ENCODE data around the gene STYXL1. TPM values are rescaled to one million over a fixed set of nuclear protein-coding genes. Genes with fewer than 3 reads are reported as not detected.
A peak's percentile ranks its signal among the peaks of the same experiment; 100 is the strongest.
"Not testable (repeated sequence)": the region's sequence is repeated elsewhere in the genome, so short reads cannot be mapped to it uniquely, and the experiment has no call there.

The STYXL1 gene
- total RNA-seq, 6 experiments from 2014 or later: 13.8 to 28.5 (median 21.2) TPM

GRCh38 chr7:76062254-76062653 is 14.5 kb upstream of the STYXL1 start:
- 96% methylated on average over 7 of the region's 15 CpGs for WGBS (ENCODE audit: insufficient coverage, low coverage, low lambda C conversion rate, missing lambda C conversion rate)
- DNase-seq (peak in 1 of 3 donors; percentile 39), ATAC-seq (no peak)
- intact Hi-C loops (cut with DNase I): no loop called here
- peaks cover 0 to 54% (median 24%) of the 10 kb centered on the region in 4 donors for H3K4me1 ChIP-seq
- no peaks in the 10 kb centered on the region for H3K27me3 ChIP-seq
- H3K4me3 ChIP-seq: no peak overlapping the region
- peaks cover 0 to 55% (median 37%) of the 10 kb centered on the region in 4 donors for H3K36me3 ChIP-seq
- TF ChIP-seq POLR2A (IDR thresholded peaks at IDR 0.05): no peak
- TF ChIP-seq CTCF (IDR thresholded peaks at IDR 0.05): no peak
- no peaks in the 10 kb centered on the region for H3K9me3 ChIP-seq
- no peak overlapping the region for H3K27ac ChIP-seq

- Histone ChIP-seq H3K4me3 (no peak overlapping the region), H3K36me3 (peaks cover 0 to 47% (median 31%) of the 10 kb centered on the region in 4 donors), H3K27me3 (no peaks in the 10 kb centered on the region), H3K4me1 (peaks cover 0 to 54% (median 25%) of the 10 kb centered on the region in 4 donors), H3K9me3 (no peaks in the 10 kb centered on the region), H3K27ac (peak overlapping the region; percentile 33 to 69 (median 46))
- TF ChIP-seq POLR2A (IDR thresholded peaks at IDR 0.05) (no peak), CTCF (IDR thresholded peaks at IDR 0.05) (no peak)
- peak; percentile 60 to 78 (median 71) for ATAC-seq
- peak; percentile 91 to 97 (median 94) for DNase-seq
- intact Hi-C loops (cut with DNase I): no loop called here
- WGBS (ENCODE audit: insufficient coverage, low coverage, low lambda C conversion rate, missing lambda C conversion rate): no CpG with 5 or more reads among the region's 6 CpGs
Measured at GRCh38 chr7:76060842-76061241, 13.0 kb upstream of the STYXL1 start.

- DNase-seq: peak; percentile 75 to 86 (median 84)
- intact Hi-C loops (cut with DNase I); H3K9me3 ChIP-seq; H3K4me3 ChIP-seq; H3K27me3 ChIP-seq: not testable (repeated sequence)
- 70% methylated on average over 7 of the region's 7 CpGs for WGBS (ENCODE audit: insufficient coverage, low coverage, low lambda C conversion rate, missing lambda C conversion rate)
- H3K27ac ChIP-seq: peak overlapping the region; percentile 54 to 82 (median 75)
- peaks cover 0 to 56% (median 25%) of the 10 kb centered on the region in 4 donors for H3K4me1 ChIP-seq
- ATAC-seq: peak; percentile 66 to 73 (median 71)
- H3K36me3 ChIP-seq: peaks cover 0 to 26% (median 18%) of the 10 kb centered on the region in 4 donors
Measured at GRCh38 chr7:76058745-76059144, 10.9 kb upstream of the STYXL1 start.

- Histone ChIP-seq H3K4me3 (no peak overlapping the region), H3K36me3 (peaks cover 0 to 23% (median 13%) of the 10 kb centered on the region in 4 donors), H3K27ac (peak overlapping the region; percentile 54 to 87 (median 82)), H3K9me3 (no peaks in the 10 kb centered on the region), H3K4me1 (peaks cover 0 to 60% (median 25%) of the 10 kb centered on the region in 4 donors), H3K27me3 (no peaks in the 10 kb centered on the region)
- ATAC-seq (peak; percentile 65 to 76 (median 74)), DNase-seq (peak; percentile 85 to 87 (median 86))
- 37% methylated on average over 5 of the region's 11 CpGs for WGBS (ENCODE audit: insufficient coverage, low coverage, low lambda C conversion rate, missing lambda C conversion rate)
- intact Hi-C loops (cut with DNase I): no loop called here
- TF ChIP-seq POLR2A (IDR thresholded peaks at IDR 0.05) (no peak), CTCF (IDR thresholded peaks at IDR 0.05) (no peak)
Measured at GRCh38 chr7:76057813-76058145, 10.0 kb upstream of the STYXL1 start.

- ATAC-seq (peak; percentile 3 to 59 (median 24)), DNase-seq (peak in 1 of 3 donors; percentile 46)
- intact Hi-C loops (cut with DNase I): no loop called here
- 43% methylated on average over 16 of the region's 18 CpGs for WGBS (ENCODE audit: insufficient coverage, low coverage, low lambda C conversion rate, missing lambda C conversion rate)
- Histone ChIP-seq H3K27me3 (no peaks in the 10 kb centered on the region), H3K4me3 (no peak overlapping the region), H3K9me3 (no peaks in the 10 kb centered on the region), H3K27ac (peak overlapping the region; percentile 54 to 87 (median 82)), H3K4me1 (peaks cover 0 to 60% (median 25%) of the 10 kb centered on the region in 4 donors), H3K36me3 (peaks cover 0 to 23% (median 13%) of the 10 kb centered on the region in 4 donors)
- TF ChIP-seq CTCF (IDR thresholded peaks at IDR 0.05) (no peak), POLR2A (IDR thresholded peaks at IDR 0.05) (peak; percentile 8)
Measured at GRCh38 chr7:76057103-76057812, 9.5 kb upstream of the STYXL1 start.

Data from right lobe of liver (tissue), 6 donors.